ENCODE measurements around the gene ZNF488.
"Not testable (repeated sequence)": the region's sequence is repeated elsewhere in the genome, so short reads cannot be mapped to it uniquely, and the experiment has no call there.

The ZNF488 gene

DNA sequence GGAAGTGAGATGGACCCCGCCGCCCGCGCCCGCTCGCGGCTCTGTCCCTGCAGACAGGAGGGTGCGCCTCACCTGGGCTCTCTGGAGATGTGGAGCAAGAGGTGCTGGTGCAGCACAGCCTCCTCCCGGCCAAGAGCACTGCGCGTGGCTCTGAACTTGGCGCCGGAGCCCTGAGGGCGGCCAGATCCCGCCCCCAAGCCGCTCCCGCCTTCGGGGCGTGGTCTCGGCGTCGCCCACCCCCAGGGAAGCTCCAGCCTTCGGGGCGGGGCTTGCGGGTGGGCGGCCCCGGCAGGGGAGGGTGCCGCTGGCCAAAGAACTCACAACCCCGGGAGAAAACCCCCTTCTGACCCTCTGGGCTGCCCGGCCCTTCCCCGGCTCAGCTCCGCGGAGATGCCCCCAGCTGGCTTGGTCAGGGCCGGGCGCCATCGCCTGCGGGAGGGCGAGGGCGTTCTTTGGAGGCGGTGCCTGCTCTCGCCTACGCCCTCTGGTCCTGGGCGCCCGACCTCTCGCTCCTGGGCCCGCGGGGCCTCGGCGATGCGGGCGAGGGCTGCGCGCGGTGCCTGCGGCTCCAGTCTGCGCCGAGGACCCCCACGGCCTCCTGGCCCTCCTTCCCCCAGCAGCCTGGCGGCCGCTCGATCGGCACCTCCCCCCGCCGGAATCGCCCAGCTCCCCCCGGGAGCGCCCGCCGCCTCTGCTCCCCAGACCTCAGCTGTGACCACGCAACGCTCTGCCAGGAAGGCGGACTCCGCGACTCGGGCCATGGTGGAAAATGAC lies at the start of gene ZNF488:
ZNF488 (minus strand) TSS at position 146 of the 774 bp plus-strand sequence. CDS start 15,464 bp downstream, outside the sequence.
- H3K4me3 ChIP-seq: peak within 1 kb of the TSS; percentile 49
- no peaks in the 10 kb centered on the region for H3K36me3 ChIP-seq (replicated peaks)
- peaks cover 4% of the 10 kb centered on the region for H3K27me3 ChIP-seq (ENCODE audit: low read depth)
- H3K9me3 ChIP-seq: no peaks in the 10 kb centered on the region
- in situ Hi-C loops (cut with MboI; ENCODE audit: low sequenced_read_pairs): loop anchor here (5.0 kb wide), 2 partner anchors 1102 to 1277 kb away; no protein-coding TSS in a partner anchor
- peak; percentile 58 to 85 for DNase-seq (ENCODE audit: low spot score in 2 of 2)
- H3K4me1 ChIP-seq: no peaks in the 10 kb centered on the region

DNA sequence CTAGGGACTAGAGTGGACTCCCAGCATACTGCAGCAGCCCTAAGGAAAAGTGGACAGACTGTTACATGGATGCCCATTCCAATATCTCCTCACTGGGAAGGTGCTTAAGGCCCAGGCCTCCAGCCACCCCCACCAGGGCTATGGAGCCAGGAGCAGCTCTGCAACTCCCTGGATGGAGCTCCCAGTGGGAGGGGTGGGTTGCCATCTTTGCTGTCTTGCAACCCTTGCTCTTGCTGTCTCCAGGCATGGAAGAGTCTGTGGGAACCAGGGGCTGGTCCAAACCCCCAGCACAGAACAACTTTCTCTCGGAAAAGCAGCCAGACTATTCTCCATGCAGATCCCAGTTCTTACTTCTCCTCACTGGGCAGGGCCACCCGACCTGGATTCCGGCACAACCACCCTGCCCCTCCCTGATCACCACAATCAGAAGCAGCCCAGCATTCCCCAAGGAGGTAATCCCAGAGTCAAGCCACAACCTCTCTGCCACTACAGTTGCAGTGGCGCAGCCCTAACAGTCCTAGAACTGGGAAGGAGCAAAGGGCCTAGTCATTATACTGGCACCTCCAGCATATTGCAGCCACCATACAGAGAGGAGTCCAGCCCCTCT lies 41.8 kb upstream of the ZNF488 start:
- in situ Hi-C loops (cut with MboI; ENCODE audit: low sequenced_read_pairs): no loop called here
- Histone ChIP-seq H3K36me3 (replicated peaks) (no peaks in the 10 kb centered on the region), H3K9me3 (no peaks in the 10 kb centered on the region), H3K4me1 (no peaks in the 10 kb centered on the region), H3K27me3 (ENCODE audit: low read depth) (no peaks in the 10 kb centered on the region), H3K4me3 (no peak overlapping the region)
- no peak for DNase-seq (ENCODE audit: low spot score in 2 of 2)

DNA sequence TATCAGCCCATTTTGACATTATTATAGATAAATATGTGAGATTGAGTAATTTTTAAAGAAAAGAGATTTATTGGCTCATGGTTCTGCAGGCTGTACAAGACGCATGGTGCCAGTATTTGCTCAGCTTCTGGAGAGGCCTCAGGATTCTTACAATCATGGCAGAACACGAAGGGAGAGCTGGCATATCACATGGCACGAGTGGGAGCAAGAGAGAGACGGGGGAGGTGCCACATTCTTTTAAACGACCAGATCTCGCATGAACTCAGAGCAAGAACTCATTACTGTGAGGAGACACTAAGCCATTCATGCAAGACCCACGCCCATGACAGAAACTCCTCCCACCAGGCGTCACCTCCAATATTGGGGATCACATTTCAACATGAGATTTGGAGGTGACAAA lies 40.1 kb upstream of the ZNF488 start:
- H3K4me3 ChIP-seq: no peak overlapping the region
- no peaks in the 10 kb centered on the region for H3K4me1 ChIP-seq
- in situ Hi-C loops (cut with MboI; ENCODE audit: low sequenced_read_pairs): no loop called here
- DNase-seq (ENCODE audit: low spot score in 2 of 2): no peak
- H3K9me3 ChIP-seq: no peaks in the 10 kb centered on the region
- no peaks in the 10 kb centered on the region for H3K36me3 ChIP-seq (replicated peaks)
- H3K27me3 ChIP-seq (ENCODE audit: low read depth): no peaks in the 10 kb centered on the region

DNA sequence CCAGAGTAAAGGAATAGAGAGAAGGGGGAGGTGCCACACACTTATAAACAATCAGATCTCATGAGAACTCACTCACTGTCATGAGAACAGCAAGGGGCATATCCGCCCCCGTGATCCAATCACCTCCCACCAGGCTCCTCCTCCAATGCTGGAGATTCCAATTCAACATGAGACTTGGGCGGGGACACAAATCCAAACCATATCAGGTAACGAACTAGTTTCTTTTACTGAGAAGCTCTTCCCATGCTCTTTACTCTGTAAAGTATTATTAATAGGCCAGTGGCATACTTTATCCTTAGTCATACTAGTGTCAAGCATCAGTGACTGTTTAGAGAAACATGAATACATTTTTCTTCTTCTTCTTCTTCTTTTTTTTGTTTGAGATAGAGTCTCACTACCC lies 39.4 kb upstream of the ZNF488 start:
- Histone ChIP-seq H3K9me3 (no peaks in the 10 kb centered on the region), H3K4me3 (no peak overlapping the region), H3K27me3 (ENCODE audit: low read depth) (no peaks in the 10 kb centered on the region), H3K36me3 (replicated peaks) (no peaks in the 10 kb centered on the region), H3K4me1 (no peaks in the 10 kb centered on the region)
- DNase-seq (ENCODE audit: low spot score in 2 of 2): no peak
- in situ Hi-C loops (cut with MboI; ENCODE audit: low sequenced_read_pairs): no loop called here

DNA sequence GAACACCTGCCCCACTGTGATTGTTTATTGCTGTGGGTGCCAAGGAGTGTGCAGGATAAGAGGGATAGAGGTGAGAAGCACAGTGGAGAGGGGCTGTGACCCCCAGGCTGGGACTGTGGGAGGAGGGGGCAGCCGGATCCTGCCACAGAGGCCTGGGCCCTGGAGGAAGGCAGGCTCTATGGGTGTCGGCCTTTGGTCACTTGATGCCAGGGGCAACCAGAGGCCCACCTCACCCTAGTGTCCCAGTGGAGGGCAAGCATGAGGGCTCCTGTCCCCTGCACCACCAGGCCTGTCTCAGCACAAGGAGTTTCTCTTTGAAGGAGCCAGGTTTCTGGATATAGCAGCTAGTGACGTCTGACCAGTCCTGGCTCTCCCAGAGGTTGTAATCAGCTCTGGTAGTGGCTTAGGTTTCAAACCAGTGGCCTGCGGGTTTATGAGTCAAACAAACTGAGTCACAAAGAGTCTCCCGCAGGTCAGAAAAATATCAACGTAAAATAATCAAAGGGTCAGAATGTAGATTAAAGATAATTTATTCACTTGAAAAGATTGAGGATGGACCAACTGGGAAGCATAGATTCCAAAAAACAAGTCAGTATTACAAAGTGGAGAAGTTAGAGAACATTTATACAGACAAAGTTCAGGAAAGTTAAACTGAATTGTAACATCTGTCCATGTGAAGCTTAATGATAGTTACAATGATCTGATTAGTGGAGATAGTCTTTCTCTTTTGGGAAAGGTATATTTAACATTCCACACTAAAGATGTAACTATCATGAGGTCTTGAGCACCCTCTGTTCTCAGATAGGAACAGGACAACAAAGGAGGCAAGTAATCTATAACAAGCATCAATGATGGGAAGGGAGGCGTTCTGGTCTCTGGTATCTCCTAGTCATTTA lies 37.2 kb upstream of the ZNF488 start:
- Histone ChIP-seq H3K27me3 (ENCODE audit: low read depth) (no peaks in the 10 kb centered on the region), H3K4me3 (no peak overlapping the region), H3K9me3 (no peaks in the 10 kb centered on the region), H3K4me1 (no peaks in the 10 kb centered on the region), H3K36me3 (replicated peaks) (no peaks in the 10 kb centered on the region)
- DNase-seq (ENCODE audit: low spot score in 2 of 2): no peak
- in situ Hi-C loops (cut with MboI; ENCODE audit: low sequenced_read_pairs): no loop called here

DNA sequence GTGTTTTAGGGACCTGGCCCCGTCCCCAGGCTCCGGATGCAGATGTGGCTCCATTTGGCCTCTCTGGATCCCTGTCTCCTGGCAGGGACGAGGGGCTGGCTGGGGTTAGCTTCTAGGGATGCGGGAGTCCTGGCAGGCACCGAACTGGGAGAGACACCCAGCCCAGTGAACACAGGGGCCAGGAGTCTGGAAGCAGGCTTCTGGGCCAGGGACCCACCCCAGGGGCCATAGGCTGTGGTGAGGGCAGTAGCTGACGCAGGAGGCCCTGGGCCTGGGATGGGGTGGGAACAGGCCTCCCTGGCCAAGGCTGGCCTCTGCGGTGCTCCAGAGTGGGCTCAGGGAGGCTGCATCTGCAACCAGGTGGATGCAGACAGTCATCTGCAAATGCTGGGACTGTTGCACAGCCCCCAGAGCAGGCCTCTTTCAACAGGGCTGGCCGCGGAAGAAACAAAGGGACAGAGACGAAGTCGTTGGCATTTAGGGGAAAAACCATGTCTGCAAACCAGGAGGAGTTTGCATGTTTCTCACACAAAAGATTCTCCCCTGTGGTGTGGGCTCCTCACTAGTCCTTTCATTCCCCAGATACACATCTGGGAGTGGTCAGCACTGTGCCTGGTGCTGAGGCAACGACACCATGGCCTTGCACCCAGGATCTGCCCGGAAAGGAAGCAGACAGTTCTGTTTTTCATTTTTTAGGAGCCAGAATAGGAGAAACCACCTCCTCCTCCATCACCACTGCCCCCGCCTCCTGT lies 36.4 kb upstream of the ZNF488 start:
- no peaks in the 10 kb centered on the region for H3K4me1 ChIP-seq
- no peaks in the 10 kb centered on the region for H3K9me3 ChIP-seq
- no peaks in the 10 kb centered on the region for H3K27me3 ChIP-seq (ENCODE audit: low read depth)
- H3K36me3 ChIP-seq (replicated peaks): no peaks in the 10 kb centered on the region
- no peak overlapping the region for H3K4me3 ChIP-seq
- in situ Hi-C loops (cut with MboI; ENCODE audit: low sequenced_read_pairs): no loop called here
- no peak for DNase-seq (ENCODE audit: low spot score in 2 of 2)

GRCh38 chr10:47419421-47419820 lies 35.3 kb upstream of the ZNF488 start:
- H3K36me3 ChIP-seq (replicated peaks): no peaks in the 10 kb centered on the region
- H3K4me3 ChIP-seq: no peak overlapping the region
- no peaks in the 10 kb centered on the region for H3K4me1 ChIP-seq
- in situ Hi-C loops (cut with MboI; ENCODE audit: low sequenced_read_pairs): no loop called here
- H3K27me3 ChIP-seq (ENCODE audit: low read depth): no peaks in the 10 kb centered on the region
- DNase-seq (ENCODE audit: low spot score in 2 of 2): no peak
- H3K9me3 ChIP-seq: no peaks in the 10 kb centered on the region

- in situ Hi-C loops (cut with MboI; ENCODE audit: low sequenced_read_pairs): no loop called here
- H3K4me3 ChIP-seq: no peak overlapping the region
- DNase-seq (ENCODE audit: low spot score in 2 of 2): no peak
- no peaks in the 10 kb centered on the region for H3K36me3 ChIP-seq (replicated peaks)
- no peaks in the 10 kb centered on the region for H3K27me3 ChIP-seq (ENCODE audit: low read depth)
- H3K9me3 ChIP-seq: no peaks in the 10 kb centered on the region
- H3K4me1 ChIP-seq: no peaks in the 10 kb centered on the region
Measured at GRCh38 chr10:47418966-47419365, 34.9 kb upstream of the ZNF488 start.

GRCh38 chr10:47418321-47418720 lies 34.2 kb upstream of the ZNF488 start:
- no peaks in the 10 kb centered on the region for H3K27me3 ChIP-seq (ENCODE audit: low read depth)
- no peak for DNase-seq (ENCODE audit: low spot score in 2 of 2)
- H3K4me1 ChIP-seq: no peaks in the 10 kb centered on the region
- in situ Hi-C loops (cut with MboI; ENCODE audit: low sequenced_read_pairs): no loop called here
- H3K36me3 ChIP-seq (replicated peaks): no peaks in the 10 kb centered on the region
- H3K9me3 ChIP-seq: no peaks in the 10 kb centered on the region
- no peak overlapping the region for H3K4me3 ChIP-seq

GRCh38 chr10:47416305-47417218 lies 32.5 kb upstream of the ZNF488 start:
- in situ Hi-C loops (cut with MboI; ENCODE audit: low sequenced_read_pairs): not testable (repeated sequence)

DNA sequence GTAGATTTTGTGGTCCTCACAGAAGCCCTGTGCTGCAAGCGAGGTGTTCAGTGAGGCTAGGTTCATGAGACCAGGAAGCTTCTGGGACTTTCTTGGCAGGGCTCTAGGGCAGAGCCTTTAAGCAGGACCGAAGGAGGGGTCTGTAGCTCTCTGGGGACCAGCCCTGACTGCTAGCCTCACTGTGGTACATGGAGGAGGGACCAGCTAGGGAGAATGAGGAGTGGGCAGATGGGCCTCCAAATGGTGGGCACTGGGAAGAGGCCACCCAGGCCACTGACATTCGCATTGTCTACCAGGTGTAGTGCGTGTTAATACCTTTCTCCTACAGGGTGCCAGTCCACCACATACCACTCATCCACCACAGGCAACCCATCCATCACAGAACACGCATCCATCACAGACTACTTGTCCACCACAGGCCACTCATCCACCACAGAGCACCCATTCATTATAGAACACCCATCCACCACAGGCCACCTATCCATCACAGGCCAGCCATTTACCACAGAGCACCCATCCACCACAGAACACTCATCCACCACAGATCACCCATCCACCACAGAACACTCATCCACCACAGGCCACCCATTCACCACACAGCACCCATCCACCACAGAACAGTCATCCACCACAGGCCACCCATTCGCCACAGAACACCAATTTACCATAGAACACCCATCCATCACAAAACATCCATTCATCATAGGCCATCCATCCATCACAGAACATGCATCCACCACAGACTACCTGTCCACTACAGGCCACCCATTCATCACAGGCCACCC lies 31.6 kb upstream of the ZNF488 start:
- H3K27me3 ChIP-seq (ENCODE audit: low read depth): no peaks in the 10 kb centered on the region
- no peaks in the 10 kb centered on the region for H3K4me1 ChIP-seq
- H3K4me3 ChIP-seq: no peak overlapping the region
- no peaks in the 10 kb centered on the region for H3K9me3 ChIP-seq
- in situ Hi-C loops (cut with MboI; ENCODE audit: low sequenced_read_pairs): no loop called here
- no peaks in the 10 kb centered on the region for H3K36me3 ChIP-seq (replicated peaks)
- DNase-seq (ENCODE audit: low spot score in 2 of 2): no peak

More at GRCh38 chr10:47416305-47417218, 32.5 kb upstream of the ZNF488 start:
- not testable (repeated sequence) for H3K36me3 ChIP-seq (replicated peaks); DNase-seq (ENCODE audit: low spot score in 2 of 2); H3K9me3 ChIP-seq; H3K27me3 ChIP-seq (ENCODE audit: low read depth); H3K4me3 ChIP-seq; H3K4me1 ChIP-seq
